Ovary (tissue), 9 donors: ENCODE data around the gene TMEM221. TPM values are rescaled to one million over a fixed set of nuclear protein-coding genes. Genes with fewer than 3 reads are reported as not detected.

Experiments
- DNase-seq, 5 donors: peaks; one replicate each; pipeline ENCODE4 v3.0.0-alpha.2; 2019 to 2020
- H3K27ac ChIP-seq, 2 donors: fragments of 200-600 bp; one replicate each; pipeline versions ENCODE4 v1.5.1 to v1.8.0; 2019 to 2022
- H3K27me3 ChIP-seq: fragments of 200-600 bp; one replicate; pipeline ENCODE4 v1.8.0; 2022
- H3K36me3 ChIP-seq: fragments of 200-600 bp; sonication (generic); one replicate; pipeline ENCODE4 v1.5.1; 2019
- H3K4me1 ChIP-seq: one replicate; pipeline ENCODE4 v1.8.1; 2013; ENCODE audit warnings: mild to moderate bottlenecking, moderate library complexity; ENCODE audit not compliant: insufficient read depth
- H3K4me3 ChIP-seq: fragments of 200-600 bp; sonication (generic); one replicate; pipeline ENCODE4 v1.5.1; 2017
- H3K9me3 ChIP-seq, 2 donors: fragments of 200-600 bp in 1 of 2; sonication (generic) in 1 of 2; one replicate each; pipeline versions ENCODE4 v1.5.1 to v1.8.1; 2013 to 2019; ENCODE audit warnings: mild to moderate bottlenecking in 1 of 2, moderate library complexity in 1 of 2
- EP300 ChIP-seq: sonication (generic); formaldehyde crosslinking; IDR thresholded peaks from one replicate; pipeline ENCODE4 v1.6.1; 2017; ENCODE audit warnings: antibody characterized with exemption
- POLR2A ChIP-seq: fragments of 450-650 bp; IDR thresholded peaks from one replicate; pipeline ENCODE4 v1.6.1; 2017; ENCODE audit warnings: antibody characterized with exemption, mild to moderate bottlenecking, moderate library complexity
- WGBS, 3 donors: extraction: QIAGEN DNeasy Blood & Tissue Kit in 1 of 3; methylation state at CpG; one replicate each; pipeline versions ENCODE4 v1.1.5 to v1.1.7; 2013 to 2017; 5-methylcytosine and 5-hydroxymethylcytosine counted together
- intact Hi-C, 4 donors: fragments of 100-400 bp; cut with DNase I; formaldehyde crosslinking; loops; one replicate each; pipeline versions ENCODE4 v1.11.0 to v1.15.1; 2022 to 2023
- polyA plus RNA-seq, 2 donors: library from polyadenylated mRNA; stranded (reverse); fragments of 200-250 nt in 1 of 2; fragments of 350-450 nt in 1 of 2; fragmentation: Illumina TruSeq in 1 of 2; extraction: RNeasy Lipid Tissue Mini Kit (QIAGEN cat#74804) in 1 of 2; gene quantifications; one replicate each; pipeline ENCODE4 v1.2.3, GENCODE V29; 2013 to 2014
- total RNA-seq, 7 donors: library from RNA; depleted of rRNA in 2 of 7; stranded (reverse); fragments of >200 nt in 2 of 7; fragmentation: NEBNext Ultra II Directional in 3 of 7; extraction: Animal tissue kit (Norgen Biotek cat#: 25700) in 3 of 7; gene quantifications; one replicate each; pipeline versions ENCODE4 v1.1.0 to v1.2.4, GENCODE V29; 2016 to 2023
- TF ChIP-seq, protein P1 (sequence below), 3 donors: fragments of 450-650 bp in 2 of 3; fragments of 200-600 bp in 1 of 3; IDR thresholded peaks; one replicate each; pipeline versions ENCODE4 v1.5.1 to v1.8.0; 2016 to 2022; ENCODE audit warnings: antibody characterized with exemption in 3 of 3, mild to moderate bottlenecking in 1 of 3
- donor health status: DM: no; HTN: no; CAD: no; lungs with moderate emphysema.
- donor health status: DM: no; HTN: no; CAD: no.
- donor health status: Bipolar disorder and iron deficiency.
- donor health status: DM: yes; HTN: yes; CAD: no.
- donor health status: DM: no; HTN: no; CAD: no.
- donor health status: DM: yes; HTN: yes; CAD: no.

The TMEM221 gene
- total and polyA plus RNA-seq, 9 donors: 1.4 to 14.1 (median 6.5) TPM

DNA sequence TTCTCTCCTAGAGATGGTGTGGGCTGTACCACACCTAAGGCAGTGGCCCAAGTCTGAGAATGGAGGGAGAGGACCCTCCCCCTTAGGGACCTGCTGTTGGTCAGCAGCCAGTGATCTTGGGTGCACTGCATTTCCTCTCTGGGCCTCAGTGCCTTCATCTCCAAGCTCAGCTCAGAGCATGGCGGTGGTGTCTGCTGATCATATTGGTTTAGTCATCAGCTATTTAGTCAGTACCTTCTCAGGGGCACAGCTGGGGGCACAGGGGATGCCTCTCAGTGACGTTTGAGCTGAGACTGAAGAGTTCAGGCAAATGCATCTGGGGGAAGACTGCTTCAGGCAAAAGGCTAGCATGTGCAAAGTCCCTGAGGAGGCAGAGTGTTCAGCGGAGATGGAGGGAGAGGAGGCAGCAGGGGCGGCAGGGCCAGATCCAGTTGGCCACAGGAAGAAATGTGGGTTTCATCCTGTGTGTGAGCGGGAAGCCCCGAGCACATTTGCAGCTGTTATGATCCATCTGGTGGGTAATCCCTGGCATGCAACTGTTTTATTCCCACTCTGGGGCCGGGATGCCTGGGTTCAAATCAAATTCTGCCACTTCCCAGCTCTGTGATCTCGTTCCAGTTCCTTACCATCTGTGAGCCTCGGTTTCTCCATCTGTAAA is 47.3 kb upstream of the TMEM221 start:
- Histone ChIP-seq H3K27ac (no peak overlapping the region), H3K36me3 (no peaks in the 10 kb centered on the region), H3K27me3 (no peaks in the 10 kb centered on the region), H3K9me3 (no peaks in the 10 kb centered on the region), H3K4me3 (no peak overlapping the region), H3K4me1 (no peaks in the 10 kb centered on the region)
- DNase-seq: no peak
- WGBS, 3 donors: 66 to 74% (median 72%) methylated on average over 9 of the region's 9 CpGs
- TF ChIP-seq POLR2A (no peak), EP300 (no peak)
- TF ChIP-seq, protein P1, sequence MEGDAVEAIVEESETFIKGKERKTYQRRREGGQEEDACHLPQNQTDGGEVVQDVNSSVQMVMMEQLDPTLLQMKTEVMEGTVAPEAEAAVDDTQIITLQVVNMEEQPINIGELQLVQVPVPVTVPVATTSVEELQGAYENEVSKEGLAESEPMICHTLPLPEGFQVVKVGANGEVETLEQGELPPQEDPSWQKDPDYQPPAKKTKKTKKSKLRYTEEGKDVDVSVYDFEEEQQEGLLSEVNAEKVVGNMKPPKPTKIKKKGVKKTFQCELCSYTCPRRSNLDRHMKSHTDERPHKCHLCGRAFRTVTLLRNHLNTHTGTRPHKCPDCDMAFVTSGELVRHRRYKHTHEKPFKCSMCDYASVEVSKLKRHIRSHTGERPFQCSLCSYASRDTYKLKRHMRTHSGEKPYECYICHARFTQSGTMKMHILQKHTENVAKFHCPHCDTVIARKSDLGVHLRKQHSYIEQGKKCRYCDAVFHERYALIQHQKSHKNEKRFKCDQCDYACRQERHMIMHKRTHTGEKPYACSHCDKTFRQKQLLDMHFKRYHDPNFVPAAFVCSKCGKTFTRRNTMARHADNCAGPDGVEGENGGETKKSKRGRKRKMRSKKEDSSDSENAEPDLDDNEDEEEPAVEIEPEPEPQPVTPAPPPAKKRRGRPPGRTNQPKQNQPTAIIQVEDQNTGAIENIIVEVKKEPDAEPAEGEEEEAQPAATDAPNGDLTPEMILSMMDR (IDR thresholded peaks at IDR 0.05): no peak
- intact Hi-C loops: no loop called here

DNA sequence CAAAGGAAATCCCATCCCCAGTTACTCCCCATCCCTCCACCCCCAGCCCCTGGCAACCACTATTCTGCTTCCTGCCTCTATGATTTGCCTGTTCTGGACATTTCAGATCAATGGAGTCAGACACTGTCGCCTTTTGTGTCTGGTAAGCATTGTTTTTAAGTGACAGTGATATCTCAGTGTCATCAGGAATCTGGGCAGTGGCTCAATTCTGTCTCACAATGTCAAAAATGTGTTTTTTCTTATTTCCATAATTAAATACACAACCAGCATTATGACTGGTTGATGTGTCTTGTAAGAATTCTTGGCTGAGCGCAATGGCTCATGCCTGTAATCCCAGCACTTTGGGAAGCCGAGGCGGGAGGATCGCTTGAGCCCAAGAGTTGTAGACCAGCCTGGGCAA is 42.8 kb upstream of the TMEM221 start:
- H3K27ac ChIP-seq: no peak overlapping the region

DNA sequence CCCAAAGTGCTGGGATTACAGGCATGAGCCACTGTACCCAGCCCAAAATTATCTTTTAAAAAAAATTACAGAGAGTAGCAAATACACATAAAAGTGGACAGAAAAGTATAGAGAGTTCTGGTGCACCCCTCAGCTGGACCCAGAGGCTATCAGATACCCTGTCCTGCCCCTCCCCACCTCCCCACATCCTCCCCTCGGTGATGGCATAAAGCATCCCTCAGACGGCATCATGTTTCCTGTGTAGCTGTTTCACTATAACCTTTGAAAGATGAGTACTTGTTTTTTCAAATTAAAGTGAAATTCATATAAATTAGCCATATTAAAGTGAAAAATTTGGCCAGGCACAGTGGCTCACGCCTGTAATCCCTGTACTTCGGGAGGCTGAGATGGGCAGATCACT is 41.9 kb upstream of the TMEM221 start:
- Histone ChIP-seq H3K4me3 (no peak overlapping the region), H3K27ac (no peak overlapping the region), H3K4me1 (no peaks in the 10 kb centered on the region), H3K36me3 (no peaks in the 10 kb centered on the region), H3K9me3 (no peaks in the 10 kb centered on the region), H3K27me3 (no peaks in the 10 kb centered on the region)
- DNase-seq: no peak
- 62 to 73% (median 67%) methylated on average over 4 of the region's 4 CpGs for WGBS, 3 donors
- TF ChIP-seq, protein P1 (IDR thresholded peaks at IDR 0.05): no peak
- TF ChIP-seq POLR2A: no peak
- no peak for TF ChIP-seq EP300
- intact Hi-C loops: no loop called here

More for the DNA sequence above, 42.8 kb upstream of the TMEM221 start:
- H3K27me3 ChIP-seq: no peaks in the 10 kb centered on the region
- no peak for DNase-seq
- H3K4me1 ChIP-seq: no peaks in the 10 kb centered on the region
- WGBS, 3 donors: 88 to 96% (median 92%) methylated on average over 5 of the region's 5 CpGs
- TF ChIP-seq EP300: no peak
- no peak for TF ChIP-seq POLR2A
- TF ChIP-seq, protein P1 (IDR thresholded peaks at IDR 0.05): no peak
- intact Hi-C loops: no loop called here
- no peaks in the 10 kb centered on the region for H3K36me3 ChIP-seq
- no peaks in the 10 kb centered on the region for H3K9me3 ChIP-seq
- no peak overlapping the region for H3K4me3 ChIP-seq

DNA sequence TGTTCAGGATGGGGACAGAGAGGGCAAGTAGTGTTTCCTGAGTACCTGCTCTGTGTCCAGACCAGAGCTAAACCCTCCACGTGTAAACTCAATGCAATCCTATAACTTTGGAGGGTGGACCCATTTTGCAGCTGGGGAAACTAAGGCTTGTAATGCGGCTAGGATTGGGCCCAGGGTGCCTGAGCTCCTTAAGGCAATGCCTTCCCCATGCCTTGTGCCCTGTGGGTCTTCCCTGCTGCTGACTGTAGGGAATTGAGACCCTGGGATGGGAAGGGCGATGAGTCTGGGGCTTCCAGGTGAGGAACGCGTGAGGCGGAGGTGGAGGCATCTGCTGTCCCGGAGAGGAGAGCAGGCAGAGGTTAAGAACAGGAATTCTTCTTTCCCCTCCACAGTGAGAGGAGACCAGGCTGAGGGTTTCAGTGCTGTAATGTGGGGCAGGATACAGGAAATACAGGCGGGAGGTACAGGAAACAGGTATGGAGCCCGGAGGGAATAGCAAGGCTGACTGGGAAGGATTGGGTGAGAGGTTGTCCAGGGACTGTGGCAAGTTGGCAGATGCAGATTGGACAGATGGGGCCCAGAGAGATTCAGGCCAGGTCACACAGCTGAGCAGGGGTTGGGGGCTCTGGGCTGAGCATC is 41.0 kb upstream of the TMEM221 start:
- 85 to 92% (median 89%) methylated on average over 9 of the region's 9 CpGs for WGBS, 3 donors
- no peaks in the 10 kb centered on the region for H3K4me1 ChIP-seq
- H3K36me3 ChIP-seq: no peaks in the 10 kb centered on the region
- no peak for DNase-seq
- H3K9me3 ChIP-seq: no peaks in the 10 kb centered on the region
- H3K27me3 ChIP-seq: no peaks in the 10 kb centered on the region
- no peak overlapping the region for H3K27ac ChIP-seq
- no peak overlapping the region for H3K4me3 ChIP-seq
- intact Hi-C loops: loop anchor here in 1 of 4 donors (5.0 kb wide), 1 partner anchor 532 kb away; no protein-coding TSS in a partner anchor
- TF ChIP-seq EP300 (no peak), POLR2A (no peak)
- TF ChIP-seq, protein P1 (IDR thresholded peaks at IDR 0.05): no peak
